ENCODE measurements around the gene ZNF672. TPM values are rescaled to one million over a fixed set of nuclear protein-coding genes. Genes with fewer than 3 reads are reported as not detected.
"Not testable (repeated sequence)": the region's sequence is repeated elsewhere in the genome, so short reads cannot be mapped to it uniquely, and the experiment has no call there.

The ZNF672 gene
- total RNA-seq, 2 experiments from 2014 or later, result 48.4 to 54.5 TPM

GRCh38 chr1:248824701-248825100, 13.3 kb upstream of the ZNF672 start:
- DNase-seq, result no peak
- no peak for ATAC-seq
- H3K4me3 Mint-ChIP-seq, result peak overlapping the region; percentile 84
- H3K4me1 Mint-ChIP-seq (ENCODE audit: low read depth), result peaks cover 49% of the 10 kb centered on the region
- peak overlapping the region; percentile 98 for H3K27ac Mint-ChIP-seq
- H3K36me3 Mint-ChIP-seq (ENCODE audit: low read depth), result peaks cover 37% of the 10 kb centered on the region
- POLR2A ChIA-PET, result interaction anchor here (2.3 to 5.0 kb wide), 2 partner anchors 14 to 34 kb away, joined by 17 to 52 read pairs; partner anchors contain the start of genes ZNF672 and ZNF692
- CTCF ChIA-PET, result interaction anchor here (4.9 kb wide), 1 partner anchor 13 kb away, joined by 69 read pairs; the partner anchor contains the start of gene ZNF672
- H3K9me3 Mint-ChIP-seq (ENCODE audit: insufficient read depth), result no peaks in the 10 kb centered on the region
- no peaks in the 10 kb centered on the region for H3K27me3 Mint-ChIP-seq (ENCODE audit: low read depth)

- no peak for DNase-seq
- ChIA-PET POLR2A (interaction anchor here (2.3 to 5.0 kb wide), 2 partner anchors 14 to 34 kb away, joined by 17 to 52 read pairs; partner anchors contain the start of genes ZNF672 and ZNF692), CTCF (interaction anchor here (4.9 kb wide), 1 partner anchor 12 kb away, joined by 69 read pairs; the partner anchor contains the start of gene ZNF672)
- Mint-ChIP-seq H3K27ac (peak overlapping the region; percentile 98), H3K4me1 (ENCODE audit: low read depth) (peaks cover 46% of the 10 kb centered on the region), H3K4me3 (peak overlapping the region; percentile 84), H3K27me3 (ENCODE audit: low read depth) (no peaks in the 10 kb centered on the region), H3K9me3 (ENCODE audit: insufficient read depth) (no peaks in the 10 kb centered on the region), H3K36me3 (ENCODE audit: low read depth) (peaks cover 34% of the 10 kb centered on the region)
- no peak for ATAC-seq
Observed at GRCh38 chr1:248825136-248825535, 12.9 kb upstream of the ZNF672 start.

GRCh38 chr1:248825573-248825908, 12.5 kb upstream of the ZNF672 start:
- H3K4me3 Mint-ChIP-seq, result peak overlapping the region; percentile 84
- DNase-seq (no peak), ATAC-seq (peak; percentile 12)
- H3K36me3 Mint-ChIP-seq (ENCODE audit: low read depth), result peaks cover 30% of the 10 kb centered on the region
- peak overlapping the region; percentile 98 for H3K27ac Mint-ChIP-seq
- CTCF ChIA-PET, result interaction anchor here (0.7 to 4.9 kb wide), 7 partner anchors 12 to 101 kb away, joined by 3 to 69 read pairs (median 8); partner anchors contain the start of genes ZNF672 and ZNF692
- POLR2A ChIA-PET, result interaction anchor here (0.8 to 5.0 kb wide), 9 partner anchors 9 to 81 kb away, joined by 3 to 52 read pairs (median 4); partner anchors contain the start of genes ZNF672 and ZNF692
- no peaks in the 10 kb centered on the region for H3K9me3 Mint-ChIP-seq (ENCODE audit: insufficient read depth)
- peaks cover 46% of the 10 kb centered on the region for H3K4me1 Mint-ChIP-seq (ENCODE audit: low read depth)
- H3K27me3 Mint-ChIP-seq (ENCODE audit: low read depth), result no peaks in the 10 kb centered on the region

DNA sequence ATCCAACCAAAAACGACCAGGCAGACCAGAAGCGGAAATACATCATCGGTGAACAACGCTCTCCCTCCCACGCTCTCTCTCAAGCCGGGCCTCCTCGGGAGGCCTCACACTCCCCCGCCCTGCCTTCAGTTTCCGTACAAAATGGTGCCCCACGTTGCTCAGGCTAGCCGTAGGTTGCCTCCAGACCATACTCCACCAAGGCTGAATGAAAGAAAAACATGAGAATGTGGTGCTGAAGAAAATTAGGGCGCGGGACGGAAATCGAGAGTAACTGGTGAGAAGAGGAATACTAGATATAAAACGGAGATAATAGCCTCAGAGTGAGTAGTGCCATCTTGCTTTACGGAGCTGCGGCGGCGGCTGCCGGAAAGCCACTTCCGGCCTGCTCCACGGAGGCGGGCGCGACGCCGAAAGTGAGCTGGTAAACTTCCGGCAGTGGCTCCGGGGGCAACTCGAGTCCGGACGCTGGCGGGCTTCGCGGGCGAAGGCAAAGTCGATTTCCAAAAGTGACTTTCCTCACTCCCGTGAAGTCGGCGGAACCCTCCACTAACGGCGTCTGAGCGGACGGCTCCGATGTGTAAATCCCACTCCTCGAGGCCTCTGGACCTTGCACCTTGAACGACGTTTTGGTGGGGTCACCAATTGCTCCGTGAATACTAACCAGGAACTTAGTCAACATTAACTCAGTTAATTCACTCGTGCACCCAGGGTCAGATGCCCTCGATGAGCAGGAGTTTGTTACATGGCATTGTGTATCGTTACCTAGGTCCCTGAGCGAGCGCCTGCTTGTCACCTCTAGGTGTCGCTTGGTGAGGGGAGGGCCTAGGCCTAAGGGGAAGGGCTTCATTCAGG, 11.9 kb upstream of the ZNF672 start, which contains the start of gene SH3BP5L:
TSS of gene SH3BP5L (minus strand) at position 7 of the 852 bp plus-strand sequence. CDS start 980 bp downstream, outside the sequence.
- H3K27ac Mint-ChIP-seq, result peak within 1 kb of the TSS; percentile 98
- CTCF ChIA-PET, result interaction anchor here (0.6 to 4.9 kb wide), 9 partner anchors 11 to 101 kb away, joined by 3 to 69 read pairs (median 6); partner anchors contain the start of genes ZNF672 and ZNF692
- ATAC-seq (peak; percentile 90), DNase-seq (peak; percentile 94)
- peaks cover 46% of the 10 kb centered on the region for H3K4me1 Mint-ChIP-seq (ENCODE audit: low read depth)
- H3K27me3 Mint-ChIP-seq (ENCODE audit: low read depth), result peaks cover 2% of the 10 kb centered on the region
- peak within 1 kb of the TSS; percentile 84 for H3K4me3 Mint-ChIP-seq
- no peaks in the 10 kb centered on the region for H3K9me3 Mint-ChIP-seq (ENCODE audit: insufficient read depth)
- POLR2A ChIA-PET, result interaction anchor here (0.8 to 5.0 kb wide), 10 partner anchors 9 to 100 kb away, joined by 3 to 52 read pairs (median 4); partner anchors contain the start of genes ZNF672 and ZNF692
- H3K36me3 Mint-ChIP-seq (ENCODE audit: low read depth), result peaks cover 30% of the 10 kb centered on the region

GRCh38 chr1:248828845-248829244, 9.2 kb upstream of the ZNF672 start:
- CTCF ChIA-PET, result interaction anchor here (1.0 to 4.9 kb wide), 3 partner anchors 9 to 22 kb away, joined by 4 to 69 read pairs (median 5); partner anchors contain the start of gene ZNF672
- no peak for ATAC-seq
- Mint-ChIP-seq H3K27me3 (ENCODE audit: low read depth) (peaks cover 12% of the 10 kb centered on the region), H3K9me3 (ENCODE audit: insufficient read depth) (no peaks in the 10 kb centered on the region), H3K4me3 (no peak overlapping the region), H3K27ac (no peak overlapping the region), H3K4me1 (ENCODE audit: low read depth) (peaks cover 24% of the 10 kb centered on the region), H3K36me3 (ENCODE audit: low read depth) (peaks cover 10% of the 10 kb centered on the region)
- POLR2A ChIA-PET, result interaction anchor here (5.0 kb wide), 1 partner anchor 10 kb away, joined by 52 read pairs; the partner anchor contains the start of gene ZNF672
- no peak for DNase-seq

DNA sequence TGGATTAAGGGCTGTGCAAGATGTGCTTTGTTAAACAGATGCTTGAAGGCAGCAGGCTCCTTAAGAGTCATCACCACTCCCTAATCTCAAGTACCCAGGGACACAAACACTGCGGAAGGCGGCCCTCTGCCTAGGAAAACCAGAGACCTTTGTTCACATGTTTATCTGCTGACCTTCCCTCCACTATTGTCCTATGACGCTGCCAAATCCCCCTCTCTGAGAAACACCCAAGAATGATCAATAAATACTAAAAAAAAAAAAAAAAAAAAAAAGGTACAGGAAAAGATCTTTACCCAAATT, 7.4 kb upstream of the ZNF672 start:
- H3K36me3 Mint-ChIP-seq (ENCODE audit: low read depth); H3K4me3 Mint-ChIP-seq; CTCF ChIA-PET; H3K9me3 Mint-ChIP-seq (ENCODE audit: insufficient read depth); ATAC-seq; H3K4me1 Mint-ChIP-seq (ENCODE audit: low read depth); POLR2A ChIA-PET; DNase-seq; H3K27ac Mint-ChIP-seq: not testable (repeated sequence)
- peaks cover 12% of the 10 kb centered on the region for H3K27me3 Mint-ChIP-seq (ENCODE audit: low read depth)

GRCh38 chr1:248831842-248832241, 6.2 kb upstream of the ZNF672 start:
- Mint-ChIP-seq H3K4me3 (no peak overlapping the region), H3K9me3 (ENCODE audit: insufficient read depth) (no peaks in the 10 kb centered on the region), H3K36me3 (ENCODE audit: low read depth) (no peaks in the 10 kb centered on the region), H3K27me3 (ENCODE audit: low read depth) (peaks cover 12% of the 10 kb centered on the region), H3K27ac (no peak overlapping the region), H3K4me1 (ENCODE audit: low read depth) (peaks cover 7% of the 10 kb centered on the region)
- POLR2A ChIA-PET, result no interaction called here
- DNase-seq, result no peak
- CTCF ChIA-PET, result interaction anchor here (1.3 kb wide), 1 partner anchor 9 kb away, joined by 3 read pairs; no protein-coding TSS in a partner anchor
- no peak for ATAC-seq

DNA sequence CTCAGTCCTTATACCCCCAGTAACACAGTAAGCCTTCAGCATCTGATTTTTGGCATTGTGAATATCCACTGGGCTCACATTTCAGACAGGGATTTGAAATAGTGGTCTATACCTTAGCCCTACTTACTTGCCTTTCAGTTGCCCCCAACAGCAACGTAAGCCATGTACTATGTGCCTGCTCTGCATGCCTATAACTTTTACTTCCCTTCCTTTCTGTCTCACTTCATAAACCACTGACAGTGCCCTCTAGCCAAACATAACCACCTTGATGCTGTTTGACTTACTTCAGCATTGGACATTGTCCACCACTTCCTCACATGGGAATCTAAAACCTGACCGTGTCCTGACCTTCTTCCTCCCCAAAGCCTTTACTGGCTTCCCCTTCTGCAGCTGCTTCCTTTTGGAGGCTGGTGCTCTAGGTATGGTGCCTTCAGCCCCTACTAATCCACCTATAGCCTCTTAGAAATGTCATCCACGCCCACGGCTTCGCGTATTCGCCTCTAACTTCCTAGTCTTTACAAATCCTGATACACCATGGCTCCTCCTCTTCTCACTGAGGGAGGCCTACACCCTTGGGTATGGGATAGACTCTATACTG, 3.6 kb upstream of the ZNF672 start:
- no peak overlapping the region for H3K4me3 Mint-ChIP-seq
- H3K36me3 Mint-ChIP-seq (ENCODE audit: low read depth), result peaks cover 2% of the 10 kb centered on the region
- CTCF ChIA-PET, result interaction anchor here (2.1 to 5.6 kb wide), 3 partner anchors 8 to 27 kb away, joined by 7 to 69 read pairs (median 9); partner anchors contain the start of genes SH3BP5L and ZNF692
- peaks cover 4% of the 10 kb centered on the region for H3K4me1 Mint-ChIP-seq (ENCODE audit: low read depth)
- H3K27ac Mint-ChIP-seq, result no peak overlapping the region
- no peaks in the 10 kb centered on the region for H3K9me3 Mint-ChIP-seq (ENCODE audit: insufficient read depth)
- H3K27me3 Mint-ChIP-seq (ENCODE audit: low read depth), result peaks cover 12% of the 10 kb centered on the region
- DNase-seq, result no peak
- ATAC-seq, result no peak
- POLR2A ChIA-PET, result interaction anchor here (1.4 to 5.7 kb wide), 2 partner anchors 8 to 25 kb away, joined by 4 to 43 read pairs; partner anchors contain the start of genes SH3BP5L and ZNF692

- no peak for ATAC-seq
- ChIA-PET CTCF (interaction anchor here (1.0 to 5.6 kb wide), 5 partner anchors 10 to 90 kb away, joined by 3 to 69 read pairs (median 6); partner anchors contain the start of genes SH3BP5L and ZNF692), POLR2A (interaction anchor here (0.6 to 5.7 kb wide), 8 partner anchors 10 to 68 kb away, joined by 3 to 52 read pairs (median 6); partner anchors contain the start of genes SH3BP5L and ZNF692)
- Mint-ChIP-seq H3K27me3 (ENCODE audit: low read depth) (peaks cover 6% of the 10 kb centered on the region), H3K9me3 (ENCODE audit: insufficient read depth) (no peaks in the 10 kb centered on the region), H3K27ac (no peak overlapping the region), H3K36me3 (ENCODE audit: low read depth) (peaks cover 2% of the 10 kb centered on the region), H3K4me3 (no peak overlapping the region), H3K4me1 (ENCODE audit: low read depth) (peaks cover 24% of the 10 kb centered on the region)
- no peak for DNase-seq
Observed at GRCh38 chr1:248837045-248837780, 811 bp upstream of the ZNF672 start.

GRCh38 chr1:248838357-248839167, 538 bp downstream of the ZNF672 start:
- ATAC-seq (peak; percentile 71), DNase-seq (peak; percentile 89)
- ChIA-PET CTCF (interaction anchor here (1.0 to 5.6 kb wide), 4 partner anchors 12 to 89 kb away, joined by 4 to 69 read pairs (median 19); partner anchors contain the start of genes SH3BP5L and ZNF692), POLR2A (interaction anchor here (1.0 to 5.7 kb wide), 6 partner anchors 12 to 36 kb away, joined by 3 to 52 read pairs (median 6); partner anchors contain the start of genes SH3BP5L and ZNF692)
- Mint-ChIP-seq H3K27ac (peak overlapping the region; percentile 94), H3K4me3 (no peak overlapping the region), H3K9me3 (ENCODE audit: insufficient read depth) (no peaks in the 10 kb centered on the region), H3K36me3 (ENCODE audit: low read depth) (peaks cover 2% of the 10 kb centered on the region), H3K27me3 (ENCODE audit: low read depth) (no peaks in the 10 kb centered on the region), H3K4me1 (ENCODE audit: low read depth) (peaks cover 24% of the 10 kb centered on the region)

Measured in activated CD8-positive, alpha-beta T cell treated with anti-CD3 and anti-CD28 coated beads, Interleukin-2, amount 10 ng/mL, durations not matched to agents 7 days and 5 days (primary cell).